Stimulated activated naive B cell treated with anti-CD40 and anti-IgM and Interleukin-4, amounts not matched to agents 10 μg/mL and 1 μg/mL and 100 μg/mL, for 72 hours (primary cell): ENCODE measurements around the gene USP15.

Experiments
- ATAC-seq, 2 donors: fragments of 150-1000 bp; cut with Tn5 transposase; replicated peaks; 2 replicates each; pipeline ENCODE4 v1.10.0; 2021; ENCODE audit warnings: moderate library complexity in 1 of 2
- DNase-seq: peaks from one replicate; pipeline ENCODE4 v3.0.0; 2021
- H3K27ac Mint-ChIP-seq: one replicate; pipeline ENCODE4 v1.8.0; 2022; ENCODE audit warnings: mild to moderate bottlenecking, mixed read lengths
- H3K27me3 Mint-ChIP-seq, 2 donors: one replicate each; pipeline ENCODE4 v1.8.0; 2022; ENCODE audit warnings: mixed read lengths in 2 of 2
- H3K36me3 Mint-ChIP-seq, 2 donors: one replicate each; pipeline ENCODE4 v1.8.0; 2022; ENCODE audit warnings: mixed read lengths in 2 of 2, mild to moderate bottlenecking in 1 of 2
- H3K4me1 Mint-ChIP-seq, 2 donors: one replicate each; pipeline ENCODE4 v1.8.0; 2022; ENCODE audit warnings: mixed read lengths in 2 of 2, mild to moderate bottlenecking in 1 of 2
- H3K4me3 Mint-ChIP-seq, 2 donors: one replicate each; pipeline ENCODE4 v1.8.0; 2022; ENCODE audit warnings: mild to moderate bottlenecking in 2 of 2, mixed read lengths in 2 of 2, moderate library complexity in 1 of 2
- H3K9me3 Mint-ChIP-seq, 2 donors: one replicate each; pipeline ENCODE4 v1.8.0; 2022; ENCODE audit warnings: mixed read lengths in 2 of 2, mild to moderate bottlenecking in 1 of 2

Gene USP15

GRCh38 chr12:62259993-62260732 lies at the start of gene USP15:
USP15 (plus strand) TSS chr12:62260404; CDS start chr12:62260415, 11 bp downstream.
- Mint-ChIP-seq H3K4me1 (peaks cover 10 to 35% of the 10 kb centered on the region in 2 donors), H3K4me3 (peak within 1 kb of the TSS; percentile 88 to 98), H3K9me3 (no peaks in the 10 kb centered on the region), H3K27ac (peak within 1 kb of the TSS; percentile 100), H3K36me3 (peaks cover 13 to 23% of the 10 kb centered on the region in 2 donors), H3K27me3 (no peaks in the 10 kb centered on the region)
- ATAC-seq (peak; percentile 80 to 81), DNase-seq (peak; percentile 98)

DNA sequence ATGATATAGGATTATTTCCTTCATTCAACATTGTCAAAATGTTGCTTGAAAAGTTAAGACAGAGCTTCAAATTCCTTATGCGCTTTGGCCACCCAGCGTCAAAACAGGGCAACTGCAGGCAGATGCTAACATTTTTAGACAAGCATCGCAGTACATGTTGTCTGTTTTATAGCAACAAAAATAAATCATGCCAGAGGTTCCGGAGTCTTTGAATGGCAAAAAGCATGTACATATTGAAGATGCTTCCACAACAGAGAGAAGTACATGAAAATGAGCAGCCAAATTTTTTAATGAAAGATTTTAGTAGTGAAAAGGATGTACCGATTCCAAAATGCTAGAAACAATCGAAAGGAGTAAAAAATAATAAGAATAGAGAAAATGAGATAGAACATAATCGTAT lies 49.8 kb upstream of the USP15 start:
- no peak for DNase-seq
- Mint-ChIP-seq H3K27ac (no peak overlapping the region), H3K9me3 (peaks cover 0 to 4% of the 10 kb centered on the region in 2 donors), H3K4me3 (no peak overlapping the region), H3K4me1 (peaks cover 0 to 9% of the 10 kb centered on the region in 2 donors), H3K27me3 (peaks cover 5 to 12% of the 10 kb centered on the region in 2 donors), H3K36me3 (no peaks in the 10 kb centered on the region)
- ATAC-seq: peak; percentile 42 to 49

- Mint-ChIP-seq H3K4me1 (peaks cover 0 to 13% of the 10 kb centered on the region in 2 donors), H3K4me3 (no peak overlapping the region), H3K36me3 (no peaks in the 10 kb centered on the region), H3K9me3 (peaks cover 0 to 1% of the 10 kb centered on the region in 2 donors), H3K27me3 (peaks cover 5 to 8% of the 10 kb centered on the region in 2 donors), H3K27ac (no peak overlapping the region)
- ATAC-seq: no peak
- DNase-seq: no peak
Measured at GRCh38 chr12:62211510-62211909, 48.7 kb upstream of the USP15 start.

DNA sequence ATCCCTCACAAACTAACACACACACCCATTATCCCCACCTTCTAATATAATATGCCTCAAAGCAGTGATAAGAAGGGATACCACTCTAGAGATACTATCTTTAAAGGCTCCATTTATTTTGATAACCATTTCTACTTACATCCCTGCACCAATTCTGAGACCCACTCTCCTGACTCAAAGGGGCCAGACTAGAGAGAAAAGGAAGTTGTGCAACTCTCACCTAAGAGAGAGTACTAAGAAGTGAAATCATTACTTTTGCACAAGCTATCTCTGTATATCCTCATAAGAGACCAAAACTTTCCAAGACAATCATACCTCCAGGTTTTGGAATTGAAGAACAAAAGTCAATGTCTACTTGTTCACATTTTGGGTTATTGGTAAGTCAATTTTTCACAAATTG lies 45.4 kb upstream of the USP15 start:
- Mint-ChIP-seq H3K36me3 (no peaks in the 10 kb centered on the region), H3K27ac (no peak overlapping the region), H3K27me3 (peaks cover 4 to 5% of the 10 kb centered on the region in 2 donors), H3K9me3 (peaks cover 0 to 1% of the 10 kb centered on the region in 2 donors), H3K4me3 (no peak overlapping the region), H3K4me1 (peaks cover 0 to 13% of the 10 kb centered on the region in 2 donors)
- ATAC-seq (no peak), DNase-seq (no peak)

DNA sequence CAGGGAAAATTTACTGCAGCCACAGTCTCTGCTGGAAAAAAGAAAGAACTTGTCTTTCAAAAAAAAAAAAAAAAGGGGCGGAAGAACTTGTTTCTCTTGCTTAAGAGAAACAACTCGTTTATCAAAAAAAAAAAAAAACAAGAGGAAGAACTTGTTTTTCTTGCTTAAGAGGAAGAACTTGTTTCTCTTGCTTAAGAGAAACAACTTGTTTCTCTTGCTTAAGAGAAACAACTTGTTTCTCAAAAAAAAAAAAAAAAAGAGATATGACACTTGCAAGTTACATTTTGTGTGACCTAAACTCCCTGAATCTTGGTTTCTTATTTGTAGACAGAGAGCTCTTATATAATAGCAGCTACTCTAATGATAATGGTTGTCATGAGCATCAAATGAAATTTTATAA lies 44.7 kb upstream of the USP15 start:
- ATAC-seq (no peak), DNase-seq (no peak)
- Mint-ChIP-seq H3K9me3 (peaks cover 1 to 2% of the 10 kb centered on the region in 2 donors), H3K4me1 (peaks cover 0 to 10% of the 10 kb centered on the region in 2 donors), H3K27ac (no peak overlapping the region), H3K36me3 (no peaks in the 10 kb centered on the region), H3K27me3 (peaks cover under 1 to 2% of the 10 kb centered on the region in 2 donors), H3K4me3 (no peak overlapping the region)

DNA sequence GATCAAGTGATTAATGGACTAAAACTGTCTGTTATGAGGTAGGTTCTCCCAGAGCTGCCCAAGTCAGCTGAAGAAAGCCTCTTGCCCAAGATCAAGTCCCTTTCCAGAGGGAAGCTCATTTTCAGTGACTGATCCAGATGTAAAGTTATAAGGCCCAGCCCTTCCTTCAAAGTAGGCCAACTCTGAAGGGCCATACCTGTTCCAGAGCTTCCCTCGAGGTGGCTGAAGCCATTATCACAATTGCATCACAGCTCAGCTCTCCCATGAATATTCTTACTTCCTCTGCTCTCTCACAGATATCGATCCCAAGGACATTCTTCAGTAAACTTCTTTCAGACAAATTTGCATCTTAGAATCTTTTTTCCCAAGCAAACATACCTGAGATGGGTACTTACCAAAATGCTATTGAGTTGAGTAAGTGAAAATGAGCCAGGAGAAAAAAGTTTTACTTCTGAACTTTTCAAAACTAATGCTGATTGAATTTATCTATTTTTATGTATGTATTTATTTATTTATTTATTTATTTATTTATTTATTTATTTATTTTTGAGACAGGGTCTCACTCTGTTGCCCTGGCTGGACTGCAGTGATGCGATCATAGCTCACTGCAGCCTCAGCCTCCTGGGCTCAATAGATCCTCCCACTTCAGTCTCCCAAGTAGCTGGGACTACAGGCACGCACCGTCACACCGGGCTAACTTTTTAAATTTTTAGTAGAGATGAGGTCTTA lies 42.6 kb upstream of the USP15 start:
- no peak overlapping the region for H3K4me3 Mint-ChIP-seq
- H3K9me3 Mint-ChIP-seq: peaks cover 1 to 3% of the 10 kb centered on the region in 2 donors
- no peak for DNase-seq
- no peak overlapping the region for H3K27ac Mint-ChIP-seq
- no peaks in the 10 kb centered on the region for H3K36me3 Mint-ChIP-seq
- peaks cover 0 to 6% of the 10 kb centered on the region in 2 donors for H3K27me3 Mint-ChIP-seq
- peaks cover 0 to 8% of the 10 kb centered on the region in 2 donors for H3K4me1 Mint-ChIP-seq
- ATAC-seq: no peak

DNA sequence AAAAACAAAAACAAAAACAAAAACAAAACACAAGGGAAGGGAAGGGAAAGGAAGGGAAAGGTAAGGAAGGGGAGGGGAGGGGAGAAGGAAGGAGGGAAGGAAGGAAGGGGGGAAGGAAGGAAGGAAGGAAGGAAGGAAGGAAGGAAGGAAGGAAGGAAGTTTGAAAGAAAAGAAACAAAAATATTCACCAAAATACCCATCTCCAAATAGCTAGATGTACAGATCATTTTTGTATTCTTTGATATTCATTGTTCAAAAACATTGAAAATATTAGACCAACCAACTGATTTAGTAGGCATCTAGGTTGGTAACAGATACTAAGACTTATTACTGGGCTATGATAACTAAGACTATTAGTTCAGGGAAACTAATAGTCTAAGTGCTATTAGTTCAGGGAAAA lies 39.1 kb upstream of the USP15 start:
- ATAC-seq: no peak
- no peak overlapping the region for H3K27ac Mint-ChIP-seq
- peaks cover 0 to 6% of the 10 kb centered on the region in 2 donors for H3K27me3 Mint-ChIP-seq
- no peaks in the 10 kb centered on the region for H3K4me1 Mint-ChIP-seq
- H3K4me3 Mint-ChIP-seq: no peak overlapping the region
- DNase-seq: no peak
- no peaks in the 10 kb centered on the region for H3K36me3 Mint-ChIP-seq
- H3K9me3 Mint-ChIP-seq: peaks cover 0 to 3% of the 10 kb centered on the region in 2 donors

DNA sequence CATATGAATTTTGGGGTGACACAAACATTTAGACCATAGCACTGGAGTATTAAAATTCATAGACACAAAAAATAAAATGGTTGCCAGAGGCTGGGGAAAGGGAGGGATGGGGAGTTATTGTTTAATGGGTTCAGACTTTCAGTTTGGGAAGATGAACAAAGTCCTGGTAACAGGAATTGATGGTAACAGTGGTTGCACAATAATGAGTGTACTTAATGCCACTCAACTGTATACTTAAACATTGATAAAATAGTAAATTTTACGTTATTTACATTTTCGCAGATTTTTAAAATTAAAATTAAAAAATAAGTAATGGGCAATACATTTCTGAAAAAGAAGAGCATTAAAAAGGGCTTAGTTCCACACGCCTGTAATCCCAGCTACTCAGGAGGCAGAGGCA lies 35.6 kb upstream of the USP15 start:
- Mint-ChIP-seq H3K9me3 (peaks cover 3 to 5% of the 10 kb centered on the region in 2 donors), H3K27me3 (peaks cover 0 to 6% of the 10 kb centered on the region in 2 donors), H3K4me3 (no peak overlapping the region), H3K36me3 (no peaks in the 10 kb centered on the region), H3K27ac (no peak overlapping the region), H3K4me1 (no peaks in the 10 kb centered on the region)
- DNase-seq (no peak), ATAC-seq (no peak)

GRCh38 chr12:62227091-62227490 lies 33.1 kb upstream of the USP15 start:
- Mint-ChIP-seq H3K9me3 (peaks cover 0 to 5% of the 10 kb centered on the region in 2 donors), H3K36me3 (no peaks in the 10 kb centered on the region), H3K4me1 (no peaks in the 10 kb centered on the region), H3K27ac (no peak overlapping the region), H3K4me3 (no peak overlapping the region), H3K27me3 (peaks cover under 1 to 2% of the 10 kb centered on the region in 2 donors)
- DNase-seq (no peak), ATAC-seq (no peak)

DNA sequence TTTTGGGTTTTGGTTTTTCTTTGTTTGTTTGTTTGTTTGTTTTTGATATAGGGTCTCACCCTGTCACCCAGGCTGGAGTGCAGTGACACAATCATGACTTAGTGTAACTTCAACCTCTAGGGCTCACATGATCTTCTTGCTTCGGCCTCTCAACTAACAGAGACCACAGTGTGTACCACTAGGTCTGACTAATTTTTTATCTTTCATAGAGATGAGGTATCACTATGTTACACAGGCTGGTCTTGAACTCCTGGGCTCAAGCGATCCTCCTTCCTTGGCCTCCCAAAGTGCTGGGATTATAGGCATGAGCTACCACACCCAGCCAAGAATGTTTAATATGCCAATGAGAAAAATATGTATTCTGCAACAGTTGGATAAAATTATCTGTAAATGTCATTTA lies 29.6 kb upstream of the USP15 start:
- H3K4me1 Mint-ChIP-seq: no peaks in the 10 kb centered on the region
- no peaks in the 10 kb centered on the region for H3K36me3 Mint-ChIP-seq
- ATAC-seq: no peak

GRCh38 chr12:62232143-62232729 lies 28.0 kb upstream of the USP15 start:
- DNase-seq: no peak
- Mint-ChIP-seq H3K36me3 (no peaks in the 10 kb centered on the region), H3K4me1 (no peaks in the 10 kb centered on the region), H3K27me3 (peaks cover 9 to 11% of the 10 kb centered on the region in 2 donors), H3K9me3 (peaks cover 8% of the 10 kb centered on the region in 2 donors), H3K27ac (no peak overlapping the region), H3K4me3 (no peak overlapping the region)
- no peak for ATAC-seq

More for the DNA sequence above, 29.6 kb upstream of the USP15 start:
- H3K4me3 Mint-ChIP-seq: no peak overlapping the region
- peaks cover 0 to 5% of the 10 kb centered on the region in 2 donors for H3K9me3 Mint-ChIP-seq
- no peak for DNase-seq
- peaks cover 0 to 4% of the 10 kb centered on the region in 2 donors for H3K27me3 Mint-ChIP-seq
- no peak overlapping the region for H3K27ac Mint-ChIP-seq

GRCh38 chr12:62233805-62234204 lies 26.4 kb upstream of the USP15 start:
- H3K4me1 Mint-ChIP-seq: no peaks in the 10 kb centered on the region
- H3K36me3 Mint-ChIP-seq: no peaks in the 10 kb centered on the region
- no peak overlapping the region for H3K4me3 Mint-ChIP-seq
- H3K27ac Mint-ChIP-seq: no peak overlapping the region
- ATAC-seq (no peak), DNase-seq (no peak)
- H3K27me3 Mint-ChIP-seq: peaks cover 11 to 12% of the 10 kb centered on the region in 2 donors
- H3K9me3 Mint-ChIP-seq: peaks cover 8 to 13% of the 10 kb centered on the region in 2 donors

DNA sequence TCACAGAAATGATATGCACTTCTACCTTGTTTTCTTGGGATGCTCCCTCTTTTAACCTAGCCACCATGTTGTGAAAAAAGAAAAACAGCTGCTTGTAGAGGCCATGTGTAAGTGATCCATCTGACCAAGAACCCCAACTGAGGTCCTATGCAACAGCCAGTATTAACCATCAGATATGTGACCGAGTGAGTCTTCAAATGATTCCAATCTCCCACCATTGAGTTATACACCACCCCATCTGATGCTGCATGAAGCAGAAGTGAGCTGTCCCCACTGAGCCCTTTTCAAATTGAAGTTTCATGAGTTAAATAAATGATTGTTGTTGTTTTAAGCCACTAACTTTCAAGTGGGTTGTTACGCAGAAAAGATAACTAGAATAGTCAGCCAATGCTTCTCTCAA lies 20.6 kb upstream of the USP15 start:
- H3K4me1 Mint-ChIP-seq: no peaks in the 10 kb centered on the region

DNA sequence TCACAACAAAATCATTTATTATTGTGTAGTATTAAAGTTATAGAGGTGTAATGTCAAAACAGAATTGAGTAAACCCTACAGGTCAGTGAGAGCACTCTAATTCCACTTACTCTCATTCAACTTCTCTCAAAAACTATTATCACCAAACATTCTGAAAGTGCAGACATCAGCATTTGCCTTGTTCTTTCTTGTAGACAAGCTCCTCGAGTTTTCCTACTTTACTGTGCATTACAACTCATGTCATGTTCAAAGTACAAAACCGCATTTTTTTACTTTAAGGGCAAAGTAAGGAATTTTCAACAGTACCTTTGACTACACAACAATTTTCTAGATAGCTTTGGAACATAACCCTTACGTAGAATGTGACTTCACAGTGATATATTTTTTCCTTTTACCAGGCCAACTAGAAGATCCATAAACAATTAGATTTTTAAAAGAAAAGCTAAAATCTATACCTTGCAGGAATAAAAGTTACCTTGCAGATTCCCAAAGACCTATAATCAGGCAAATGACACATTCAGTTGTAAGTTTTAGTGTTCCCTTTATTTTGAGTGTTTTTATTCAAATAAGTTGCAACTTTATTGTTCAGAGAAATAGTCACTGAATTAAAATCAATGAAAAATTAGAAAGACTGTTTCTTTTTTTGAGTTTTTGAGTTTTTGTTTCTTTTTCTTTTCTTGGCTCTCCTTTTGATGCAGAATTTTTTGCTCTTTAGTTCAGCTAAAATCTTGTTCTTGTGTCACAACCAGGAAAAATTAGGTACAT lies 12.7 kb upstream of the USP15 start:
- Mint-ChIP-seq H3K9me3 (no peaks in the 10 kb centered on the region), H3K27ac (no peak overlapping the region), H3K36me3 (no peaks in the 10 kb centered on the region), H3K4me1 (peaks cover 6 to 9% of the 10 kb centered on the region in 2 donors), H3K27me3 (peaks cover 0 to 4% of the 10 kb centered on the region in 2 donors), H3K4me3 (no peak overlapping the region)
- ATAC-seq (no peak), DNase-seq (no peak)

More for the DNA sequence above, 20.6 kb upstream of the USP15 start:
- Mint-ChIP-seq H3K27me3 (peaks cover 14 to 17% of the 10 kb centered on the region in 2 donors), H3K36me3 (no peaks in the 10 kb centered on the region), H3K4me3 (no peak overlapping the region), H3K27ac (no peak overlapping the region), H3K9me3 (peaks cover 8 to 13% of the 10 kb centered on the region in 2 donors)
- ATAC-seq (no peak), DNase-seq (no peak)
